Measurements from ENCODE around the gene CHST9.

- TF ChIP-seq ZBED1 (IDR thresholded peaks at IDR 0.05; ENCODE audit: borderline replicate concordance) (no peak), ELK1 (IDR thresholded peaks at IDR 0.05; ENCODE audit: low read depth, low read length) (no peak), SIX5 (IDR thresholded peaks at IDR 0.05; ENCODE audit: low read depth, low read length, severe bottlenecking) (no peak)
Measured at GRCh38 chr18:26919201-26919600, 265.9 kb downstream of the CHST9 start.

Measured in GM12878 (cell line).